GM04503 (cell line): ENCODE measurements around the gene CRTAC1.

ENCODE experiments used
- DNase-seq: peaks from one replicate; pipeline ENCODE4 v3.0.0-alpha.2; 2012; ENCODE audit warnings: low read depth

CRTAC1 gene

GRCh38 chr10:98029149-98030092 lies 1.0 kb downstream of the CRTAC1 start:
- DNase-seq: no peak

GRCh38 chr10:98028168-98028770 lies 2.2 kb downstream of the CRTAC1 start:
- no peak for DNase-seq

- no peak for DNase-seq
Observed at GRCh38 chr10:98023024-98023423, 7.4 kb downstream of the CRTAC1 start.

GRCh38 chr10:98020784-98021183 lies 9.6 kb downstream of the CRTAC1 start:
- no peak for DNase-seq

GRCh38 chr10:98020254-98020653 lies 10.2 kb downstream of the CRTAC1 start:
- no peak for DNase-seq

- DNase-seq: no peak
Observed at GRCh38 chr10:98019784-98020183, 10.6 kb downstream of the CRTAC1 start.

GRCh38 chr10:98016772-98017475 lies 13.5 kb downstream of the CRTAC1 start:
- DNase-seq: no peak

- no peak for DNase-seq
Observed at GRCh38 chr10:98013776-98014175, 16.6 kb downstream of the CRTAC1 start.

GRCh38 chr10:98013122-98013521 lies 17.3 kb downstream of the CRTAC1 start:
- no peak for DNase-seq

- DNase-seq: no peak
Observed at GRCh38 chr10:98012644-98013043, 17.8 kb downstream of the CRTAC1 start.

GRCh38 chr10:98010939-98011685 lies 19.3 kb downstream of the CRTAC1 start:
- no peak for DNase-seq

- DNase-seq: no peak
Observed at GRCh38 chr10:98006266-98006665, 24.2 kb downstream of the CRTAC1 start.

- DNase-seq: no peak
Observed at GRCh38 chr10:98001736-98002135, 28.7 kb downstream of the CRTAC1 start.

GRCh38 chr10:98000346-98000745 lies 30.1 kb downstream of the CRTAC1 start:
- DNase-seq: no peak

- no peak for DNase-seq
Observed at GRCh38 chr10:97999923-98000248, 30.5 kb downstream of the CRTAC1 start.

GRCh38 chr10:97999066-97999922 lies 31.1 kb downstream of the CRTAC1 start:
- no peak for DNase-seq

GRCh38 chr10:97991871-97992270 lies 38.5 kb downstream of the CRTAC1 start:
- no peak for DNase-seq

- no peak for DNase-seq
Observed at GRCh38 chr10:97981816-97982215, 48.6 kb downstream of the CRTAC1 start.

- no peak for DNase-seq
Observed at GRCh38 chr10:97977673-97978072, 52.7 kb downstream of the CRTAC1 start.

GRCh38 chr10:97975598-97975997 lies 54.8 kb downstream of the CRTAC1 start:
- no peak for DNase-seq
